GM19238 (cell line): Measurements from ENCODE around the gene SRM.
"Not testable (repeated sequence)": the region's sequence is repeated elsewhere in the genome, so short reads cannot be mapped to it uniquely, and the experiment has no call there.

ENCODE experiments used
- DNase-seq: peaks from one replicate; pipeline ENCODE4 v3.0.0; 2011; ENCODE audit warnings: low spot score; ENCODE audit not compliant: insufficient read length

Gene SRM

DNA sequence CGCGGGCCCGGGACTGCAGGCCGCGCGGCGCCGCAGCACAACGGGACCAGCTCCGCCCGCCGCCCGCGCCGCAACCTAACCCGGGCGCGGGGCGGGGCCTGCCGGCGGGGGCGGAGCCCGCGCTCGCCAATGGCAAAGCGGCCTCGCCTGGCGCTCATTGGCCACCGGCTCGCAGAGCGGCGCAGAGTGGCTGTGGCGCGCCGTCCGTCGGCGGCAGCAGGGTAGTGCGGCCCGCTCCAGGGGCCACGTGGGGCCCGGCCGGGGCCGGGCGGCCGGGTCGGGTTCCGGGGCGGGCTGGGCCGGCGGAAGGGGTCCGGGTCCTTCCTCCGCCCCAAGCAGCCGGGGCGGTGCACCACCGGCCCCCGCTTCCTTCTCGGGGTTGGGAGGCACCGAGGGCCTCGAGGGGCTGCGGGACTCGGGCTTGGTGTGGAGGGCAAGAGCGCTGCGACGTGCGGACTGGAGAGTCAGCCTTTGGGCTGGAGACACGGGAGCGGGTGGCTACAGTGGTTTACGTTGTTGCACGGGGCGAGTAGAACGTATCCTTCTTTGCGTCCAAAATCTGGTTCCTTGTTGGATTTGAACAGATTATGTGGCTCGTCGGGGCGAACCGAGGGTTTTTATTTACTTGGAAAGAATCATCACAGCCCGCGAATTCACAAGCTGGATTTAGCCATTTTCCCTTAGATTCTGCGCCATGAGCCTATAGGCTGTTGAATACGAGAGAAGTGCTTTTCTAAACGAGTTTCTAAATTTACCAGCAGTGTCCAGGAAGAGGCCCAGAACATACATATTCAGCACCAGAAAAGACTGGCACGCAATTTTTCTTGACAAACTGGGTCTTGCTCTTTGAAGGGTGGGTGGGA, at the start of gene SRM:
TSS of gene SRM (minus strand) at position 51 of the 863 bp plus-strand sequence. CDS start 75 bp downstream, outside the sequence.
- peak; percentile 99 for DNase-seq

DNA sequence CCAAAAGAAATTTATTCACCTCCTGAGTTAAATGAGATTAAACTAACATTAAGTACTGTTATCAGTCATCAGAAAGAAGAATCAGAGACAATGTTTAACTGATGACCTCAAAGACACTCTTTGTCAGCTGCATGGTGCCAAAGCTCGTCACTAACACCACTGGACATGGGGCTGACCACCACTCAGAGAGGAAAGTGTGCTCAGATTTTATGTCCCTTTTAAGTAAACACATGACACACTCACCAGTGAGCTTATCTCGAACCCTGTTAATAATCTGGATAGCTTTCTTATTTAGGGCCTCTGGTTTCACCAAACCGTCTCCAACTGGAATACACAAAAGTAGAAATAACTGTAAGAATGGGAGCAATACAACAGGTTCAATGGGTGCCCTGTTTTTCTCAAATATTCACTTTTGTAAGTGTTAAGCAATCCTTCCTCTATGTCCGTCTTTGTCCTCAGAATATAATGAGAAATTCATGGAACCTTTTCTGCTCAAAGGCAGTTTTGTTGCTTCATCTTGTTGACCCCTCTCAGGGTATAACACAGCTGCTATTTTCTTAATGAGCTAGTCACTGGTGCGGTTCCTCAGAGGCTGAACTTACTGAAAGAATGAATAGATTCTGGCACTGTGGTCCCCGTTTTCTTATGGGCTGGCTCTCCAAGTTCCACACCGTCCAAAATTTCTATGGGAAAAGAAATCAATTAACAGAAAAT, 49.4 kb upstream of the SRM start:
- DNase-seq: no peak

DNA sequence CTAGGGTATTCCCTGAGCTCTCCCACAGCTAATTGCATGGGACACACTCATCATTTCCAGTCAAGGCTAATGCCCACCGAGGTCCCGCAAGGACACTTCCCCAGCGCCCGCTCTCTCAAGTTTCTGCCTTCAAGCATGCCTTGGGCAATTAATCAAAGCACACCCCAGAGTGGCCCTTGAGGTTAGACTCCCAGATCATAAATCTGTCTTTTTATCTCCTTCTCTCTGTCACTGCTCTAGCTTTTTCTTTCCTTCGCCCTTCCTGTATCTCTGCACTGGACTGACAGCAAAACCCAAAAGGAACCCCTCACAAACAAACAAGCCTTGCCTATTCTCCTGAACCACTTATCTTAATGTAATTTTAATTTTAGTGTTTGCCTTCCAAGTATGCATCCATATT, 47.8 kb upstream of the SRM start:
- DNase-seq: no peak

DNA sequence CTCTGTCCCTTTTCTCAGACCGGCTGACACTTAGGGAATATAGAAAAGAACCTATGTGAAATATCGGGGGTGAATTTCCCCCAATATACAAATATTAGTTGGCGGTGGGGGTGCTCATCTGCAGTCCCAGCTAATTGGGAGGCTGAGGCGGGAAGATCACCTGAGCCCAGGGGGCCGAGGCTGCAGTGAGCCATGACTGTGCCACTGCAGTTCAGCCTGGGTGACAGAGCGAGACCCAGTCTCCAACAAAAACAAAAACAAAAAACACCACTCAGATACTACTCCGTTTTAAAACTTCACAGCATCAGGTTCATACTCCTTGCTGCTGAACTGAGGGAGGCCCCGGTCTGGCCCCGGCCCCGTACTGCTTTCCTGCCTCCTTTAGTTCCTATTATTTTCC, 45.8 kb upstream of the SRM start:
- no peak for DNase-seq

DNA sequence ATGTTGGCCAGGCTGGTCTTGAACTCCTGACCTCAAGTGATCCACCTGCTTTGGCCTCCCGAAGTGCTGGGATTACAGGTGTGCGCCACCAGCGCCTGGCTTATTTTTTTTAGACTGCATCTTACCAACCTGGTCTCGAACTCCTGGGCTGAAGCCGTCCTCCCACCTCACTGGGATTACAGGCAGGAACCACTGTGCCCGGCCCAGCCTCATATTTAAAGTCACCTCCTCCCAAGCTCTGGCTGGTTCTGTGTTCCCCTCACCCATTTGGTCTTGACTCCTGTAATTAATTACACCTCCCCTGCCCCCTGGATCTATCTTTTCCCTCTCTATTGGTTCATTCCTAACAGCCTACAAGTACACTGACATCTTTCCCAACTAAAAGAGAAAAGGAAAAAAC, 41.5 kb upstream of the SRM start:
- no peak for DNase-seq

DNA sequence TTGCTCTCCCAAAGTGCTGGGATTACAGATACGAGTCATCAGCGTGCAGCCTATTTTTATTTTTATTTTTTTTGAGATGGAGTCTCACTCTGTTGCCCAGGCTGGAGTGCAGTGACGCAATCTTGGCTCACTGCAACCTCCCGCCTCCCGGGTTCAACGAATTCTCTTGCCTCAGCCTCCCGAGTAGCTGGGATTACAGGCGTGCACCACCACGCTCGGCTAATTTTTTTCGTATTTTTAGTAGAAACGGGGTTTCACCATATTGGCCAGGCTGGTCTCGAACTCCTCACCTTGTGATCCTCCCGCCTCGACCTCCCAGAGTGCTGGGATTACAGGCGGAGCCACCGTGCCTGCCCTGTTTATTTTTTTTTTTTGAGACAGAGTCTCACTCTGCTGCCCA, 41.0 kb upstream of the SRM start:
- DNase-seq: not testable (repeated sequence)

DNA sequence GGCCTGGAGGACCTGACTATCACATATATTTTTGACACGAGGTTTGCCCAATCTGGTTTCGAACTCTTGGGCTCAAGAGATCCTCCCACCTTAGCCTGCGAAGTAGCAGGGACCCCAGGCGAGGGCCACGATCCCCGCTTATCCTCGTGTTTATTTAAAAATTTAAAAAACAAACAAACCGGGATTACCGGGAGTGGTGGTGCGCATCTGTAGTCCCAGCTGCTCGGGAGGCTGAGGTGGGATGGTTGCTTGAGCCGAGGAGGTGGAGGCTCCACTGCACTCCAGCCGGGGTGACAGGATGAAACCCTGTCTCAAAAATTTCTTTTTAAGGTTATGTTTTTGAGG, 40.3 kb upstream of the SRM start:
- DNase-seq: no peak

DNA sequence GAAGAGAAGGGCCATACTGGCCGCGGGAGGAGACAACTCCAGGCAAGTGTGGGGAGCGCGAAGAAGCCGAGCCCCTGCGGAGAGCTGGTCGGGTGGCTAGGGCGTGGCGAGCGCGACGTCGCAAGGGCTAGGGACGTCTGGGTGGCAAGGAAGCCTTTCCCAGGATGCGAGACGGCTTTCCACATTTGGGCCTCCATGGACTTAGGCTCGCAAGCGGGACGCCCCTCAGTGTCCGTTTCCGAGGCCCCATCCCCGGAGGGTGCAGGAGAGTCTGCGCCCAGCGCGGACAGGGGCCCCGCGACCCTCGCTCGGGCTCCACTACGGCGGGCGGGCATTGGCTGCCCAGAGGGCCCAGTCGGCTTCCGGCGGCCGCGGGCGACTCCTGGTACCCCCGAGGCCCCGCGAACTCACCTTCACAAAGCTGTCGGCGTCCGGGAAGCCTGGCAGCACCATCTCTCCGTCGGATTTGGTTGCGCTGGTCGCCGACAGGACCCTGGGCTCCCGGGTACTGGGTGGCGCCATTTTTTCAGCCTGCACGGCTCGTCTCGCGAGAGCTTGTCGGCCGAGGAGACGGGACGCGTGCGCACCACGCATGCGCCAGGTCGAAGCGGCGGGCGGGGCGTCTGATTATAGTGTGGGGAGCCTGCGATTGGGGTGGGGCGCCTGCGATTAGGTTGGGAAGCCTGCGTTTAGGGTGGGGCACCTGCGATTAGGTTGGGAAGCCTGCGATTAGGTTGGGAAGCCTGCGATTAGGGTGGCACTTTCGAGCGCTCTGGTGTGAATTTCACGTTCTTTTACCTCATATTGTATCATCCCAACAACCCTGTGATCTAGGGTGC, 39.7 kb upstream of the SRM start, which contains the start of gene EXOSC10:
TSS of gene EXOSC10 (minus strand) at position 560 of the 839 bp plus-strand sequence. CDS start at position 522, 38 bp downstream.
- DNase-seq: peak; percentile 95

DNA sequence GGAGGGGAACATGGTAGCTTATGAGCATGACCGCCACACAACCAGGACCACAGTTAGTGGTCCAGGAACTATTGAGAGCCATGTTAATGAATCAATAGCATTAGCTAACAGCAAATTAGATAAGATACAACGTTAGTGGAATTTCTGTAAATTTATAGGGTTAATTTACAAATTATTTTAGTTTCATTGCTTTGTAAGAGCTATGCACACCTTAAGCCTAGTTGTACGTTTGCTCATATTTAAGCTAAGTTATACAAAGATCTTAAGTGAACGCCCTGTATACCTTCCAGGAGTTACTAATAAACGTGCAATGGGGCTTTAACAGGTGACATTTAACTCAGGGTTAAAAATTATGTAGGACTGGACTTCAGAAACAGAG, 39.1 kb upstream of the SRM start:
- no peak for DNase-seq

DNA sequence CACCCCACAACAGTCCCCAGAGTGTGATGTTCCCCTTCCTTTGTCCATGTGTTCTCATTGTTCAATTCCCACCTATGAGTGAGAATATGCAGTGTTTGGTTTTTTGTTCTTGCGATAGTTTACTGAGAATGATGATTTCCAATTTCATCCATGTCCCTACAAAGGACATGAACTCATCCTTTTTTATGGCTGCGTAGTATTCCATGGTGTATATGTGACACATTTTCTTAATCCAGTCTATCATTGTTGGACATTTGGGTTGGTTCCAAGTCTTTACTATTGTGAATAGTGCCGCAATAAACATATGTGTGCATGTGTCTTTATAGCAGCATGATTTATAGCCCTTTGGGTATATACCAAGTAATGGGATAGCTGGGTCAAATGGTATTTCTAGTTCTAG, 24.0 kb upstream of the SRM start:
- DNase-seq: not testable (repeated sequence)

DNA sequence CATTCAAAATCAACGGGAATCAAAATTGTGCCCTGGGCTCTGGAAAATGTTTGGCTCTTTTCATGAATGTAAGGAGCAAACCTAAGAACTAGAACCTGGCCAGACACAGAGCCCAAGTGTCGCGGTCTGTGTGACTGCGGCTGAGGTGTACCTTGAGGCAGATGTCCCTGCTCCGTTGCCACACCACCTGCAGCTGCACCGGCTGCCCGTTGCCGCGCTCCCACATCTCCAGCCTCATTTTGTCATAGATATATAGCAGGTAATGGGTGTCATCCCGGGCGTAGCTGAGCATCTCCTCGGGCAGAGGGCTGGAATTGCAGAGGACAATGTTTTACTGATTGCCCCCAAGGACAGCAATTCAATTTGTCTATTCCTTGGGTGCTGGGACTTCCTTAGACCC, 21.1 kb upstream of the SRM start:
- no peak for DNase-seq

DNA sequence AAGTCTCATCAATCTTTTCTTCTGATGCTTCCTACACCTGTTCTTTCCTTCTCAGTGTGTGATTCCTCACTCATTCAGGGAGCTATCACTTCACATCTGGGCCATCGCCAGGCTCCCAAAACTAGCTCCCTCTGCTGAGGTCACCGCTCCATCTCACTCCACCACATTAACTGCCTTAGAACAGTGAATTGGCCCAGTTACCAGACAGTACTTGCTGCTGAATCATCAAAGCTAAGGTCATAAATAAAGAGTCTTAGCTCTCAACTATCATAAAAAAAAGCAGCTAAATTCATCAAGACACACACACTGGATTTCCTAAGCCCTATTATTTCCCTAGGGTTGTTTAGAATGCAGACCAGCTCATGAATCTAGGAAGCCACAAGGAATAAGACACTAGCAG, 18.8 kb upstream of the SRM start:
- DNase-seq: no peak

DNA sequence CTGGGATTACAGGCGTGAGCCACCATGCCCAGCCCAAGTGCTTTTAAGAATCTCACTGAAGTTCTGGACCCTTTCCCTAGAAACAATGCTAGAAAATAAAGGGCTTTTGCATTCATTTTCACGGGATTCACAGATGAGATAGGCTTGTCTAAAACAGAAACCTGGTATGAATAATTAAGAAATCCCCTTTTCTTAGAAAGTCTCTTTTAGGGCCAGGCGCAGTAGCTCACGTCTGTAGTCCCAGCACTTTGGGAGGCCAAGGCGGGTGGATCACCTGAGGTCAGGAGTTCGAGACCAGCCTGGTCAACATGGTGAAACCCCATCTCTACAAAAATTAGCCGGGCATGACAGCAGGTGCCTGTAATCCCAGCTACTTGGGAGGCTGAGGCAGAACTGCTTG, 13.6 kb upstream of the SRM start:
- DNase-seq: not testable (repeated sequence)

DNA sequence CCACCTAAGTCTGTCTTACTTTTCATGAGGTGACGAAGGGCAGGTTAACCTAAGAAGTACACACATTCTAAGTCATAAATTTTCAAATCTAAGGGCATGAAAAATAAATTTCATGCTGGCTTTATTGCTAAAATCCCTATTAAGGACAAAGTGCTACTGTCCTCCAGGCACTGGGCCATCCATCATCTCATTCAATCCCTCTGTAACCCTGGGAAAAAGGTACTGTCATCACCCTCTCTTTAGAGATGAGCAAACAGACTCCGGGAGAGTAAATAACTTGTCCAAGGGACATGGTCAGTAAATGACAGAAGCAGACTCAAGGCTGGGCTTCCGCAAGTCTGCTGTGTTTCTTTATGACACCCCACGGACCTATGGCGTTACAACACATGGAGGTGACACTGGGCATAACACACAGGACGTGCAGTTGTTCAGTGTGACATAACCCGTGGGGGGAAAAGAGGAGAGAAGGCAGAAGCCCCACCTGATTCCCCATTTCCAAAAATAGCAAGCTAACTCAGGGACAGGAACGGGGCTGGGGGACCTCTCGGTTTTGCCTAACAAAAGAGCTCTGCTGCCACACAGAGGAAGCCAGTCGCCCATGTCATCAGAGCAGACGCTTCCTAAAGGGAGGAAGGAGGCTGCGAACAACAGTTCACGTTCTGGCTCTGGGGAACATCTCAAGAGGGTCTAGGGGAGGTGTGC, 12.5 kb upstream of the SRM start:
- DNase-seq: no peak

DNA sequence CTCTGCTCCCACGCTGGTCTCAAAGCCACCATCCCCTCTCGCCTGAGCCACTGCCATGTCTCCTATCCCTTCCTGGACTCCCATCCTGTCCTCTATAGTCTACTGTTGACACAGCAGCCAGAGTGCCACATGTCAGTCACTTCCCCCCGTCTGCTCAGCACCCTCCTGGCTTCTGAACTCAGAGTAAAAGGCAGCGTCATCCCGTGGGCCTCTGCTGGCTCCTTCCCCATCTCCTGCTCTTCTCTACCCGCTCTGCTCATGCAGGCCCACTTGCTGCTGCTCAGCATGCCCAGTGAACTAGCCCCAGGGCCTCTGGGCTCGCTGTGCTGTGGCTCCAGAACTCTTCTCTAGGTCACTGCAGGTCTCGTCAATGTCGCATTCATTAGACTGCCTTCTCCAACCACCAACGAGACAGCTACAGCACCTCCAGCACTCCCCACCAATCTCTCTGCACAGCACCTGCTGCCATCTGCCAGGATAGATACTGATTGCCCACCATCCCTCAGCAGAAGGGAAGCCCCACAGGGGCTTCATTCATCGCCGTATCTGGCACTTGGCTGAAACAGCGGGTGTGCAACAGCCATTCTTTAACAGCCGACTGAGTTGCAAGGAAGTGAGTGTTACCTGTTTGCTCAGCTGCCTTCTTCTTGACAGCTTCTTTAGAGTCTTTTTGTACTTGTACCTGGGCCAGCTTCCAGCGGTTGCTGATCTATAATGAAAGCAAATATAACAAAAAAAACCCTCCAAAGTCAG, 11.8 kb upstream of the SRM start:
- DNase-seq: no peak

DNA sequence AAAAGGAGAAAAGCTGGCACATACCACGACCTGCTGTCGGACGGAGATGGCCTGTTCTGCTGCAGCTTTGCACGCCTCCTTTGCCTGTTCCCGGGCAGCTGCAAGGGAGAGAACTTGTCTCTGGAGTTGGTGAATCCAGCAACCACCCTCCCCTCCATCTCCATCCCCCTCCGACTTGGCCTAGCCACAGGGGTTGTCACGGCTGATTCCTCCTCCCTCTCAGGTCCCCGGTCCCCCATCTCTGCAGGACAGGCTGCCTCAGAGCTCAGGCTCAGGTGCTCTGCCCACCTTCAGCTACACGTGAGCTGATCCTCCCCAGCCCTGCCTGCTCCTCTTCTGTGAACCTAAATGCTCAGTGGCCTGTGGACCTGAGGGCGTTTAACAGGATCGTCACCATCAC, 11.1 kb upstream of the SRM start:
- no peak for DNase-seq

DNA sequence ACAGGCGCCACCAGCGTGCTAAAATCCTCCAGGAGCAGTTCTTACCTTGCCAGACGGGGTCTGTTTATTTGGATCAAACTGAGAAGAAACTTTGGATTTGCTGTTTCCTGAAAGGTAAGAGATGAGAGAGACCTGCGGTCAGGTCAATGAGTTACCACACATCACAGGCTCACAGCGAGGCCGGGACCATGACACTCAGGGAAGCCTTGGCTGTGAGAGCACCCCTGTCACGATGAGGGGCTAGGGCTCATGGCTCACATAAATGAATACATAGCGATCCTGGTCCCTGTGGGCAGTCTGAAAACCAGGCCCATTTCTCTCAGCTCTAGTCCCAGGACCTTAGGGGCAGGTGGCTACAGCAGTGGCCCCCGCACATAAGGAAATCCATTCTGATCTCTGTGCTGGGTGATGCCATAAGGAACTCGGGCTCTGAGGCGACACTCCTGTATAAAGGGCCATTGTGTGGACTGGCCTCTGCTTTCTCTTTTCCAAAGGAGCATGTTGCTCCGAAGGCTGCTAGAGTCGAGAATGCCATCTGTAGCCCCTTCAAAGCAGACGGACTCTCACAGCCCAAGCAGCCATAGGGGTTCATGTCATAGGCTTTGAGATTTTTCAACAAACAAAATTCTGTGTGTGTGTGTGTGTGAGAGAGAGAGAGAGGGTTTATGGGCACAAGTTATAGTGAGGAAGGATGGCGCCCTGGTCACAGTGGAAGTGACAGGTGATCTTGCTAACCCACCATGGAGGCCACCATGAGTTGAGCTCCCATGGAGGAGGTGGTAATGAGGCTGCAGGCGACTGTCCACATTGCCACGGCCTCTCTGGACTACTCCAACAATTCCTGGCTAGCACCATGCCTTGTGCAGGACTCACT, 9.0 kb upstream of the SRM start:
- DNase-seq: no peak

DNA sequence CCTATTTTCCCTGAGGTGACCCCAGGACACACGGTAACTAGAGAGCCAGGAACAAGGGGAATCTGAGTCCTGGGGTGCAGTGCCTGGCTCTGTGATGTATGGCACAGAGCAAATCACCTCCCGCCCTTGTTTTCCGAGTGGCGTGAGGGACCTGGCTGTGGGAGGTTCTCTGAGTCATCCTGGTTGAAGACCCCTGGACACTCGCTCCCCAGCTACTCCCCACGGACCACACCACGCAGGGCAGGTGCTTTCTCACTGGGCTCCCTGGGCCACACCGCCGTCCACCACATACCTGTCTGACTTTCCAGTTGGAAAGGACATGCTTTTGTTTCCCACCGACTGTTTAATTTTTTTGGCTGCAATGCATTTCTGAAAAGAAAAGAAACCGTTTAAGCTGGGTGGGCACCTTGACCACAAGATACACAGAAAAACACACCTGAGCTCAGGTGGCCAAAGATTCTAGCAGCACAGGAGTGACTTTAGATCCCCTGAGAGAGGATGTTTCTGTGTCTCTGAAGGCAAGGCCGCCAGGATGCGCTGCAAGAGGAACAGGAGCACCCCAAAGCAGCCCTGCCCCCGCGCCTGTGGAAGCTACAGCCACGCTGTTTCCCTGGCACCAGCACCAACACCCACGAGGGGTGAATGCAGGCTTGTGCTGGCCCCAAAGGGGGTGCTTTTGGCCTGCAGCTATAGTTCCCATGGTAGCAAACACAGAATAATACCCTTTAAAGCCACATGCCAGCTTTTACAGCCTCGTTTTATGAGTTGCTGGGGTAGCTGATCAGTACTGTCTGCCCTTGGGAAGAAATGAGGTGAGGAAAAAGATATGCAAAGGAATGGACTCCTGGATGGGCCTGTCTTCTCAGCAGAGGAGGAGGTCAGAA, 8.1 kb upstream of the SRM start:
- no peak for DNase-seq

DNA sequence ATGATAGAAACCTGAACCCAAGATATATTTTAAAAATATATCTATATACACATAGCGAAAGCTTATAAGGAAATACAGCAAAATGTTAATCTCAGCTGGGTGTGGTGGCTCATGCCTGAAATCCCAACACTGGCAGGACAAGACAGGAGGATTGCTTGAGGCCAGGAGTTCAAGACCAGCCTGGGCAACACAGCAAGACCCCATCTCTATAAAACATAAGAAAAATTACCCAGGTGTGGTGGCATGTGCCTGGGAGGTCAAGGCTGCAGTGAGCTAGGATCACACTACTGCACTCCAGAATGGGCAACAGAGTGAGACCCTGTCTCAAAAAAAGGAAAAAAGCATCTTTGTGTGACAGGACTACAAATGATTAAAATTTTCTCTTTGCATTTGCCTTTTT, 6.0 kb upstream of the SRM start:
- no peak for DNase-seq
